KG1 (cell line): ENCODE measurements around the gene EIF1AD.

Experiments used
- DNase-seq: peaks from one replicate; lab custom pipeline; 2025; lab: John Stamatoyannopoulos, UW

The EIF1AD gene

GRCh38 chr11:66004186-66004585 lies 2.2 kb upstream of the EIF1AD start:
- DNase-seq: no peak

GRCh38 chr11:66003291-66003690 lies 1.3 kb upstream of the EIF1AD start:
- DNase-seq: no peak

- DNase-seq: peak; percentile 84
These were observed 780 bp upstream of the EIF1AD start for GRCh38 chr11:66002648-66003225.

DNA sequence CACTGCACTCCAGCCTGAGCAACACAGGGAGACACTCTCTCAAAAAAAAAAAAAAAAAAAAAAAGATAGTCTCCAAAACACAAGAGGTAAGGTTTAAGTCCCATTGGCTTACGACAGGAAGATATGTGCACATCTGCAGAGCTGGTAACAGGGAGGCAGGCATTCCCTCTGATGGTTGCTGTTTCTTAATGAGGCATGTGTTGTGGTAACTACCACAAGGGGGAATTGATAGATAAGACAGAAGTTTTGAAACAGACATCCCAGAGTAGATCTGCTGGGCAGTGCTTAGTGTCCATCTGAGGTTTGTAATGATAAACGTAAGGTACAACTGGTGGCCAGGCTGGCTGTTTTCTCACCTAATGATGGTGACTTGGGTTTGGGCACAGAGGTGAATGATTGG lies 4.7 kb downstream of the EIF1AD start:
- DNase-seq: no peak

DNA sequence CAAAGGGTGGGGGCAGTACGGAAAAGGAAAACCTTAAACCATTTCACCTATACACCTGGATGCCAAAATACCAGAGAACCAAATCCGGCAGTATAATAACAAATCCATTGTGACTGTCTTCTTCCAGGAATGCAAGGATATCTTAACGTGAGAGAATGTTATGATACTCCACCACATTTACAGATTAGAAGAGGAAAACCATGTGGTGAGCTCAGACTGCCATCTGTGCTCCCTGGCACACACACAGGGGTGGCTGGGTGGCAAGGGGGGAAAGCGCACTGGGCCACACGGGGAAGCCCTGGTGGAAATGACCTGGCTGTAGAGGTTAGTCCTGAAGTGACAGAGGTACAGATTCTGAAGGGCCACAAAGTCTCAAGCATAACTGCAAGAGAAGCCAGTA lies 9.9 kb downstream of the EIF1AD start:
- DNase-seq: no peak

DNA sequence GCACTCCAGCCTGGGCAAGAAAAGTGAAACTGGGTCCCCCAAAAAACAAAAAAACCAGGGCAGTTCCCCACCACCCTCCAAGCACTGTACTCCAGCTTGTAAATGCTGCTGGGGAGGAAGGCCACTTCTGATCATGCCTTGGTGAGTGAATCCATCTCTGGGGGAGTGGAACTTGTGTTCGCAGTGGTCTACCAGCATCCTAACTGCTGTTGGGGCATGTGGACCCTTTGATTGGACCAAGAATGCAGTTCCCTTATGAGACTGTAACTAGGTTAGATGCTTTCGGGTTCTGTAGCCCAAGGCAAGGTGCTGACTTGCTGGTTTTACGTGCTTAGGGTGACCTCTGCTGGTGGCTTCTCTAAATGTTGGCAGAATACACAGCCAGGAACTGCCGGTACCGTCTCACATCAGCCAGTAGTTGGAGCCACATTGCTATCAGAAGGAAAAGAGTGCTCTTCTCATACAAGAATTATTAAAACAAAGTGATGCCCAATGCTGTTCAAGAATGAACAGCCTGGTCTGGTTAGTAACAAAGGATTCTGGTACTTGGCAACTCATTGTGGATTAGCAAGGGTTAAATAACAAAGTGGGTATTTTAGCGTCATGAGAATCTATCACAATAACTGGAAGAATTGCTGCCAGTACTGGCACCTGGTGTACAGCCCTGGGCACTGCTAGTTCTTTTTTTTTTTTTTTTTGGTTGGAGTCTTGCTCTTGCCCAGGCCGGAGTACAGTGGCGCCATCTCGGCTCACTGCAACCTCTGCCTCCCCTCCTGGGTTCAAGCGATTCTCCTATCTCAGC lies 13.0 kb downstream of the EIF1AD start:
- peak; percentile 94 for DNase-seq

GRCh38 chr11:65987336-65987735 lies 14.6 kb downstream of the EIF1AD start:
- no peak for DNase-seq

- DNase-seq: no peak
These were observed 18.4 kb downstream of the EIF1AD start for GRCh38 chr11:65983589-65983987.

- no peak for DNase-seq
These were observed 19.0 kb downstream of the EIF1AD start for GRCh38 chr11:65982824-65983588.

DNA sequence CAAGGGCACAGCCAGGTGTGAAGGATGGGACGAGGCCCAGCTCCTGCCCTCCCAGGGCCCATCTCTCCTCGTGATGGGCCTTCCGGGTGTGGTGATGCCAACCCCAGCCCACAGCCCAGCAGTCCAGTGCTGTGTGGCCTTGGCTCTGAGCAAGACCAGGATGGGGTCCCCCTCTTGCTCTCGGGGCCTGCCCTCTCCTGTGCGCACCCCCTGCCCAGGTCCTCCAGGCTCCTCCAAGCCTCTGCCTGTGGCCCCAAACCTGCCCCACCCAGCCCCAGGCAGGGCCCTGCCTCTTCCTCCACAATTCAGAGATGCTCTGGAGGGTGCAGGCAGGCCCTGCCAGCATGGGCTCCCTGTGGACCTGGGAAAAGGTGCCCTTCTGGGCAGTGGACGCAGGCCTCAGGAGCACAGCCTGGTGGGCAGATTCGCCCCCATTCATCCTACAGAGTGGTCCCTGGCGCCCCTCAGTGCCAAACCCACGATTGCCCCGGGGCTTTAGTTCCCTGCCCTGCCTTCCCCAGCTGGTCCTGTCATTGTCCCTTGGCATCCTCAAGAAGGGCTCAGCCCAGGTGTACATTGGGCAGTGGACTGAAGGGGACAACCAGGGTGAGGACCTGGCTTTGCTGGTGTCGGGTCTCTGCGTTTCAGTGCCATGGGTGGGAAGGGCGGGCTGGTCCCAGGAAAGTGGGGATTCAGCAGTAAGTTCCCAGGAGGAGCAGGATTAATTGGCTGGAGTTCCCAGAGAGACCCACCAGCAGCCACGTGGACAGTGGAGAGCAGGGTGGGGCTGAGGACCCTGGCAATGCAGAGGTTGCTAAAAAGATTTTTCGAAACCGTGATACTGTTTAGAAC lies 19.8 kb downstream of the EIF1AD start:
- DNase-seq: no peak

- DNase-seq: no peak
These were observed 20.7 kb downstream of the EIF1AD start for GRCh38 chr11:65981101-65981740.

- DNase-seq: no peak
These were observed 22.6 kb downstream of the EIF1AD start for GRCh38 chr11:65979261-65979759.

- no peak for DNase-seq
These were observed 23.3 kb downstream of the EIF1AD start for GRCh38 chr11:65978391-65979238.

GRCh38 chr11:65977621-65978390 lies 24.2 kb downstream of the EIF1AD start:
- DNase-seq: no peak

- DNase-seq: no peak
These were observed 25.5 kb downstream of the EIF1AD start for GRCh38 chr11:65976216-65977176.

DNA sequence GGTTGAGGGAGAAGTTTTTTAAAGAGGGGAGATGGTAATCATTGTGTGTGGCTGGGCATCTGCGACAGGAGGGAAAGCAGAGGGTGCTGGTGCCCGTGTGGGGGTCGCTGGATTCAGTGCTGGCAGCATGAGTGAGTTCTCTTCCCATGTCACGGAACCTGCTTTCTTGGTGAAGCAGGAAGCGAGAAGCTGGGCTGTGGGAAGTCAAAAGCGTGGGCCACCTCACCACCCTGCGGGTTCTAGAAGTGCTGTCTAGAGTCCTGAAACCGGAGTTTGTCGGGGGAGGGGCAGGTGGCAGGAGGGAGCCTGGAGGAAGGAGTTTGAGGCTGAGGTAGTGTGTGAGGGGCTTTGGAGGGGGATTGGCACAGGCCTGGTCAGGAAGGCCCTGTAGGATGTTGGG lies 26.2 kb downstream of the EIF1AD start:
- DNase-seq: no peak

- no peak for DNase-seq
These were observed 28.4 kb downstream of the EIF1AD start for GRCh38 chr11:65973439-65974110.

DNA sequence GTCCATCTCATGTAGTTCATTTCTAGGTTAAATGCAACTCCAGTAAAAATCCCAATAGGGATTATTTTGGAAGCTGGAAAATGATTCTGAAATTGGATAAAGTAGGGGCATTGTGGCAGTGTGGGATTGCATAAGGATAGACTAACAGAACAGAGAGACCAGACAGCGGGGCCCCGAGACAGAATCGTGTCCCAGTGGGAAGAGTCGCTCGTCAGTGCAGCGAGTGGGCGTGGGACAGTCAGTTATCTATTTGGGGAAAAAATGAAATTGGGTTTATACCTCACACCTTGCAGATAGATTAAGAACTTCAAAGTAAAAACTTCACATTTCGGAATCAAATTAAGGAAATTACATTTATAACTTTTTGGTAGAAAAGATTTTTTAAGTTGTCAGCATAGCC lies 29.8 kb downstream of the EIF1AD start:
- no peak for DNase-seq
